ENCODE data around the gene HBG1. TPM values are rescaled to one million over a fixed set of nuclear protein-coding genes. Genes with fewer than 3 reads are reported as not detected.

HBG1 gene
- total and polyA plus RNA-seq, 2 donors (not counting 1 experiment from before 2014, with no cell fraction given), result not detected

DNA sequence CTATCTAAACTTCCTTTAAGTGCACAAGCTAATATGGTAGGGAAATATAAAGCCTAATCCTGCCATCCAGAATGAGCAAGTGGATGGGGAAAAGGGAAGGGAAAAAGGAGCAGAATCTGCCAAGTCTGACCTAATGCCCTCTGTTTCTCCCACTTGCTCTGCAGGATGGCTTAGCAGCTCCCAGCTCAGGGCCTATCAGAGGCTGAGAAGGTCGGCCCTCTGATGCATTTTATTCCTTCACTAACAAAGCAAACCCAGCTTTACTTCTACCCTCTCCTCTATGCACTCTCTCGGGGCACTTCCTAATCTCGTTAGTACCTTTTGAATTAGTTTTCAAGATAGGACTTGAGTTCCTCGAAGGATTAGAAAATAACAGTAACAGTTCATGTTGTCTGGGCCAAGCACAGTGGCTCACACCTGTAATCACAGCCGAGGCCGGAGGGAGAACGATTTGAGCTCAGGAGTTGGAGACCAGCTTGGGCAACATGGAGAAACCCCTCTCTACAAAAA is 39.2 kb downstream of the HBG1 start:
- WGBS (ENCODE audit: insufficient coverage), result 62% methylated on average over 4 of the region's 7 CpGs

GRCh38 chr11:5204787-5205186 is 44.9 kb downstream of the HBG1 start:
- Histone ChIP-seq H3K27me3 (replicated peaks in 1 of 4; ENCODE audit: control extremely low read depth in 1 of 4, control insufficient read depth in 3 of 4, insufficient read depth in 4 of 4, low read length in 3 of 4) (no peaks in the 10 kb centered on the region), H3K27ac (ENCODE audit: low read length in 2 of 2) (no peak overlapping the region), H3K4me2 (replicated peaks; ENCODE audit: low read depth, low read length, poor library complexity, severe bottlenecking) (no peak overlapping the region), H3K79me2 (ENCODE audit: control insufficient read depth, insufficient read depth, low read length) (no peaks in the 10 kb centered on the region), H2AFZ (ENCODE audit: insufficient read depth, low read depth, low read length, poor library complexity, severe bottlenecking) (no peak overlapping the region), H4K20me1 (ENCODE audit: control insufficient read depth, insufficient read depth, low read length, poor library complexity, severe bottlenecking) (no peaks in the 10 kb centered on the region), H3K36me3 (replicated peaks in 1 of 2; ENCODE audit: control extremely low read depth in 1 of 2, control insufficient read depth in 1 of 2, extremely low read depth in 1 of 2, insufficient read depth in 2 of 2, low read length in 1 of 2) (no peaks in the 10 kb centered on the region), H3K9me3 (ENCODE audit: control extremely low read depth in 1 of 3, control insufficient read depth in 2 of 3, insufficient read depth in 1 of 3, low read length in 2 of 3) (no peaks in the 10 kb centered on the region), H3K4me1 (ENCODE audit: control insufficient read depth in 2 of 2, insufficient read depth in 2 of 2, low read length in 2 of 2) (no peaks in the 10 kb centered on the region), H3K4me3 (ENCODE audit: control extremely low read depth in 1 of 5, extremely low read depth in 1 of 5, insufficient read depth in 1 of 5, low read depth in 2 of 5, low read length in 4 of 5) (no peak overlapping the region), H3K9ac (ENCODE audit: low read length) (no peak overlapping the region)
- Mint-ChIP-seq H3K27ac (no peak overlapping the region), H3K4me1 (no peaks in the 10 kb centered on the region), H3K4me3 (no peak overlapping the region), H3K27me3 (no peaks in the 10 kb centered on the region), H3K9me3 (ENCODE audit: insufficient read depth) (no peaks in the 10 kb centered on the region)
- no peak for TF ChIP-seq CTCF (IDR thresholded peaks at IDR 0.05)
- TF ChIP-seq EZH2 (IDR thresholded peaks at IDR 0.05; ENCODE audit: borderline replicate concordance, insufficient read depth, low read depth, low read length, poor library complexity, severe bottlenecking), result no peak
- ATAC-seq (ENCODE audit: low read depth) (no peak), DNase-seq (no peak)
- intact Hi-C loops (cut with micrococcal nuclease), result no loop called here
- ChIA-PET POLR2A (no interaction called here), CTCF (no interaction called here)
- no CpG with 5 or more reads among the region's 1 CpG for WGBS (ENCODE audit: insufficient coverage)

More for the DNA sequence above, 39.2 kb downstream of the HBG1 start:
- no peak overlapping the region for H2AFZ ChIP-seq (ENCODE audit: insufficient read depth, low read depth, low read length, poor library complexity, severe bottlenecking)
- Mint-ChIP-seq H3K27ac (no peak overlapping the region), H3K9me3 (ENCODE audit: insufficient read depth) (no peaks in the 10 kb centered on the region), H3K4me3 (no peak overlapping the region), H3K4me1 (no peaks in the 10 kb centered on the region), H3K27me3 (no peaks in the 10 kb centered on the region)
- ChIA-PET POLR2A (no interaction called here), CTCF (no interaction called here)
- no peak overlapping the region for H3K27ac ChIP-seq (ENCODE audit: low read length in 2 of 2)
- H3K4me3 ChIP-seq (ENCODE audit: control extremely low read depth in 1 of 5, extremely low read depth in 1 of 5, insufficient read depth in 1 of 5, low read depth in 2 of 5, low read length in 4 of 5), result no peak overlapping the region
- H4K20me1 ChIP-seq (ENCODE audit: control insufficient read depth, insufficient read depth, low read length, poor library complexity, severe bottlenecking), result no peaks in the 10 kb centered on the region
- H3K27me3 ChIP-seq (replicated peaks in 1 of 4; ENCODE audit: control extremely low read depth in 1 of 4, control insufficient read depth in 3 of 4, insufficient read depth in 4 of 4, low read length in 3 of 4), result no peaks in the 10 kb centered on the region
- no peaks in the 10 kb centered on the region for H3K79me2 ChIP-seq (ENCODE audit: control insufficient read depth, insufficient read depth, low read length)
- no peak for TF ChIP-seq EZH2 (IDR thresholded peaks at IDR 0.05; ENCODE audit: borderline replicate concordance, insufficient read depth, low read depth, low read length, poor library complexity, severe bottlenecking)
- TF ChIP-seq CTCF (IDR thresholded peaks at IDR 0.05), result no peak
- intact Hi-C loops (cut with micrococcal nuclease), result no loop called here
- H3K9ac ChIP-seq (ENCODE audit: low read length), result no peak overlapping the region
- no peak overlapping the region for H3K4me2 ChIP-seq (replicated peaks; ENCODE audit: low read depth, low read length, poor library complexity, severe bottlenecking)
- DNase-seq, result no peak
- H3K9me3 ChIP-seq (ENCODE audit: control extremely low read depth in 1 of 3, control insufficient read depth in 2 of 3, insufficient read depth in 1 of 3, low read length in 2 of 3), result no peaks in the 10 kb centered on the region
- ATAC-seq (ENCODE audit: low read depth), result no peak
- no peaks in the 10 kb centered on the region for H3K4me1 ChIP-seq (ENCODE audit: control insufficient read depth in 2 of 2, insufficient read depth in 2 of 2, low read length in 2 of 2)
- H3K36me3 ChIP-seq (replicated peaks in 1 of 2; ENCODE audit: control extremely low read depth in 1 of 2, control insufficient read depth in 1 of 2, extremely low read depth in 1 of 2, insufficient read depth in 2 of 2, low read length in 1 of 2), result no peaks in the 10 kb centered on the region
